ENCODE results near the gene XIRP2.

XIRP2 gene

GRCh38 chr2:166888180-166888579 lies at the start of gene XIRP2:
Gene XIRP2, plus strand, starts transcription at chr2:166888480. Its CDS starts 15,003 bp downstream, at chr2:166903483.
- Mint-ChIP-seq H3K27me3 (no peaks in the 10 kb centered on the region), H3K9me3 (no peaks in the 10 kb centered on the region), H3K36me3 (no peaks in the 10 kb centered on the region), H3K27ac (no peak within 1 kb of the TSS), H3K4me1 (no peaks in the 10 kb centered on the region), H3K4me3 (no peak within 1 kb of the TSS)
- CTCF ChIA-PET: no interaction called here
- DNase-seq: no peak

GRCh38 chr2:166841152-166841551 lies 47.1 kb upstream of the XIRP2 start:
- CTCF ChIA-PET: interaction anchor here (0.6 kb wide), 1 partner anchor 79 kb away, joined by 3 read pairs; no protein-coding TSS in a partner anchor
- no peak for DNase-seq
- Mint-ChIP-seq H3K27ac (no peak overlapping the region), H3K4me3 (no peak overlapping the region), H3K4me1 (no peaks in the 10 kb centered on the region), H3K9me3 (no peaks in the 10 kb centered on the region), H3K27me3 (no peaks in the 10 kb centered on the region), H3K36me3 (no peaks in the 10 kb centered on the region)

- CTCF ChIA-PET: no interaction called here
- Mint-ChIP-seq H3K27ac (no peak overlapping the region), H3K27me3 (no peaks in the 10 kb centered on the region), H3K9me3 (peaks cover 2% of the 10 kb centered on the region), H3K4me1 (no peaks in the 10 kb centered on the region), H3K36me3 (no peaks in the 10 kb centered on the region), H3K4me3 (no peak overlapping the region)
- DNase-seq: no peak
Measured at GRCh38 chr2:166841679-166842078, 46.6 kb upstream of the XIRP2 start.

- H3K36me3 Mint-ChIP-seq: no peaks in the 10 kb centered on the region
- CTCF ChIA-PET: no interaction called here
- H3K4me1 Mint-ChIP-seq: no peaks in the 10 kb centered on the region
- H3K9me3 Mint-ChIP-seq: peaks cover 5% of the 10 kb centered on the region
- H3K27ac Mint-ChIP-seq: no peak overlapping the region
- H3K4me3 Mint-ChIP-seq: no peak overlapping the region
- H3K27me3 Mint-ChIP-seq: no peaks in the 10 kb centered on the region
- DNase-seq: no peak
Measured at GRCh38 chr2:166844111-166844510, 44.2 kb upstream of the XIRP2 start.

- DNase-seq: no peak
- Mint-ChIP-seq H3K4me3 (no peak overlapping the region), H3K27me3 (no peaks in the 10 kb centered on the region), H3K27ac (no peak overlapping the region), H3K36me3 (no peaks in the 10 kb centered on the region), H3K9me3 (no peaks in the 10 kb centered on the region), H3K4me1 (no peaks in the 10 kb centered on the region)
- CTCF ChIA-PET: no interaction called here
Measured at GRCh38 chr2:166862468-166863132, 25.7 kb upstream of the XIRP2 start.

- Mint-ChIP-seq H3K4me3 (no peak overlapping the region), H3K27me3 (no peaks in the 10 kb centered on the region), H3K4me1 (no peaks in the 10 kb centered on the region), H3K36me3 (no peaks in the 10 kb centered on the region), H3K9me3 (no peaks in the 10 kb centered on the region), H3K27ac (no peak overlapping the region)
- CTCF ChIA-PET: no interaction called here
- DNase-seq: no peak
Measured at GRCh38 chr2:166867874-166868514, 20.3 kb upstream of the XIRP2 start.

GRCh38 chr2:166870346-166870745 lies 17.9 kb upstream of the XIRP2 start:
- H3K36me3 Mint-ChIP-seq: no peaks in the 10 kb centered on the region
- CTCF ChIA-PET: no interaction called here
- H3K4me1 Mint-ChIP-seq: no peaks in the 10 kb centered on the region
- H3K27me3 Mint-ChIP-seq: no peaks in the 10 kb centered on the region
- H3K4me3 Mint-ChIP-seq: no peak overlapping the region
- no peak for DNase-seq
- H3K9me3 Mint-ChIP-seq: no peaks in the 10 kb centered on the region
- no peak overlapping the region for H3K27ac Mint-ChIP-seq

- Mint-ChIP-seq H3K4me1 (no peaks in the 10 kb centered on the region), H3K36me3 (no peaks in the 10 kb centered on the region), H3K9me3 (no peaks in the 10 kb centered on the region), H3K27me3 (no peaks in the 10 kb centered on the region), H3K27ac (no peak overlapping the region), H3K4me3 (no peak overlapping the region)
- CTCF ChIA-PET: no interaction called here
- no peak for DNase-seq
Measured at GRCh38 chr2:166881177-166881576, 7.1 kb upstream of the XIRP2 start.

- no peaks in the 10 kb centered on the region for H3K36me3 Mint-ChIP-seq
- H3K4me1 Mint-ChIP-seq: no peaks in the 10 kb centered on the region
- H3K27me3 Mint-ChIP-seq: no peaks in the 10 kb centered on the region
- H3K4me3 Mint-ChIP-seq: no peak overlapping the region
- CTCF ChIA-PET: no interaction called here
- no peaks in the 10 kb centered on the region for H3K9me3 Mint-ChIP-seq
- no peak for DNase-seq
- no peak overlapping the region for H3K27ac Mint-ChIP-seq
Measured at GRCh38 chr2:166882851-166883250, 5.4 kb upstream of the XIRP2 start.

GRCh38 chr2:166891727-166892126 lies 3.4 kb downstream of the XIRP2 start:
- H3K9me3 Mint-ChIP-seq: no peaks in the 10 kb centered on the region
- CTCF ChIA-PET: no interaction called here
- DNase-seq: no peak
- H3K27me3 Mint-ChIP-seq: no peaks in the 10 kb centered on the region
- H3K4me3 Mint-ChIP-seq: no peak overlapping the region
- no peak overlapping the region for H3K27ac Mint-ChIP-seq
- no peaks in the 10 kb centered on the region for H3K36me3 Mint-ChIP-seq
- H3K4me1 Mint-ChIP-seq: no peaks in the 10 kb centered on the region

- Mint-ChIP-seq H3K4me1 (no peaks in the 10 kb centered on the region), H3K27ac (no peak overlapping the region), H3K27me3 (no peaks in the 10 kb centered on the region), H3K36me3 (no peaks in the 10 kb centered on the region), H3K9me3 (no peaks in the 10 kb centered on the region), H3K4me3 (no peak overlapping the region)
- no peak for DNase-seq
- CTCF ChIA-PET: no interaction called here
Measured at GRCh38 chr2:166892397-166892796, 4.1 kb downstream of the XIRP2 start.

GRCh38 chr2:166895243-166895642 lies 7.0 kb downstream of the XIRP2 start:
- Mint-ChIP-seq H3K4me1 (no peaks in the 10 kb centered on the region), H3K36me3 (no peaks in the 10 kb centered on the region), H3K27me3 (no peaks in the 10 kb centered on the region), H3K4me3 (no peak overlapping the region), H3K27ac (no peak overlapping the region), H3K9me3 (no peaks in the 10 kb centered on the region)
- CTCF ChIA-PET: no interaction called here
- no peak for DNase-seq

- H3K9me3 Mint-ChIP-seq: no peaks in the 10 kb centered on the region
- no peak overlapping the region for H3K27ac Mint-ChIP-seq
- DNase-seq: no peak
- no peak overlapping the region for H3K4me3 Mint-ChIP-seq
- H3K27me3 Mint-ChIP-seq: no peaks in the 10 kb centered on the region
- H3K4me1 Mint-ChIP-seq: no peaks in the 10 kb centered on the region
- CTCF ChIA-PET: no interaction called here
- H3K36me3 Mint-ChIP-seq: no peaks in the 10 kb centered on the region
Measured at GRCh38 chr2:166897666-166898065, 9.4 kb downstream of the XIRP2 start.

GRCh38 chr2:166899676-166900075 lies 11.4 kb downstream of the XIRP2 start:
- H3K4me3 Mint-ChIP-seq: no peak overlapping the region
- CTCF ChIA-PET: no interaction called here
- no peaks in the 10 kb centered on the region for H3K4me1 Mint-ChIP-seq
- no peaks in the 10 kb centered on the region for H3K27me3 Mint-ChIP-seq
- H3K9me3 Mint-ChIP-seq: no peaks in the 10 kb centered on the region
- no peak for DNase-seq
- no peaks in the 10 kb centered on the region for H3K36me3 Mint-ChIP-seq
- H3K27ac Mint-ChIP-seq: no peak overlapping the region

GRCh38 chr2:166900700-166901099 lies 12.4 kb downstream of the XIRP2 start:
- no peak for DNase-seq
- no peaks in the 10 kb centered on the region for H3K27me3 Mint-ChIP-seq
- no peaks in the 10 kb centered on the region for H3K9me3 Mint-ChIP-seq
- no peak overlapping the region for H3K4me3 Mint-ChIP-seq
- CTCF ChIA-PET: no interaction called here
- H3K27ac Mint-ChIP-seq: no peak overlapping the region
- H3K36me3 Mint-ChIP-seq: no peaks in the 10 kb centered on the region
- H3K4me1 Mint-ChIP-seq: no peaks in the 10 kb centered on the region

Data from activated naive CD4-positive, alpha-beta T cell treated with anti-CD3 and anti-CD28 coated beads, Interleukin-2, amount 10 ng/mL, durations not matched to agents 7 days and 5 days (primary cell).